Hematopoietic multipotent progenitor cell treated with erythropoietin and hydrocortisone succinate and interleukin-3 and kit ligand, for 4 days (in vitro differentiated cells): ENCODE data around the gene CAPN13.

Source experiments
- DNase-seq: peaks from one replicate; pipeline ENCODE4 v3.0.0-alpha.2; 2015

Gene CAPN13

GRCh38 chr2:30761226-30761625 is 46.0 kb downstream of the CAPN13 start:
- no peak for DNase-seq

GRCh38 chr2:30759481-30759880 is 47.8 kb downstream of the CAPN13 start:
- no peak for DNase-seq

GRCh38 chr2:30758191-30758651 is 49.0 kb downstream of the CAPN13 start:
- no peak for DNase-seq

- DNase-seq = no peak
Measured at GRCh38 chr2:30757749-30758148, 49.5 kb downstream of the CAPN13 start.

GRCh38 chr2:30756971-30757370 is 50.3 kb downstream of the CAPN13 start:
- DNase-seq = no peak

GRCh38 chr2:30756051-30756719 is 51.1 kb downstream of the CAPN13 start:
- DNase-seq = peak; percentile 16

GRCh38 chr2:30753630-30754029 is 53.6 kb downstream of the CAPN13 start:
- no peak for DNase-seq

- no peak for DNase-seq
Measured at GRCh38 chr2:30752811-30753210, 54.4 kb downstream of the CAPN13 start.

GRCh38 chr2:30747206-30747605 is 60.0 kb downstream of the CAPN13 start:
- no peak for DNase-seq

GRCh38 chr2:30744823-30745222 is 62.4 kb downstream of the CAPN13 start:
- no peak for DNase-seq

- no peak for DNase-seq
Measured at GRCh38 chr2:30741576-30741975, 65.7 kb downstream of the CAPN13 start.

GRCh38 chr2:30738141-30738911 is 68.9 kb downstream of the CAPN13 start:
- DNase-seq = no peak

GRCh38 chr2:30737326-30737610 is 70.0 kb downstream of the CAPN13 start:
- no peak for DNase-seq

GRCh38 chr2:30736461-30737325 is 70.6 kb downstream of the CAPN13 start:
- no peak for DNase-seq

GRCh38 chr2:30733876-30734520 is 73.2 kb downstream of the CAPN13 start:
- no peak for DNase-seq

GRCh38 chr2:30732876-30733275 is 74.4 kb downstream of the CAPN13 start:
- DNase-seq = no peak

GRCh38 chr2:30732376-30732775 is 74.9 kb downstream of the CAPN13 start:
- DNase-seq = no peak

GRCh38 chr2:30731706-30732105 is 75.5 kb downstream of the CAPN13 start:
- DNase-seq = no peak

GRCh38 chr2:30730736-30731647 is 76.3 kb downstream of the CAPN13 start:
- DNase-seq = no peak

GRCh38 chr2:30729031-30729430 is 78.2 kb downstream of the CAPN13 start:
- no peak for DNase-seq

- no peak for DNase-seq
Measured at GRCh38 chr2:30722936-30723725, 84.1 kb downstream of the CAPN13 start.
